Endothelial cell of umbilical vein (primary cell): ENCODE measurements around the gene ANO1. TPM values are rescaled to one million over a fixed set of nuclear protein-coding genes. Genes with fewer than 3 reads are reported as not detected.

Source experiments
- BruUV-seq: library from RNA; stranded (reverse); fragments of 400-500 nt; replicated peaks from 2 replicates; lab custom pipeline; 2021; lab: Mats Ljungman, UMichigan
- CTCF ChIA-PET: fragments of 300-600, 350-600 bp; sonication (Branson Sonifier 250); formaldehyde crosslinking; loops from one replicate; lab custom pipeline; 2021; ENCODE audit warnings: antibody characterized with exemption, inconsistent platforms; lab: Charles Lee
- POLR2A ChIA-PET: fragments of 300-600, 350-600 bp; sonication (Branson Sonifier 250); formaldehyde crosslinking; loops from one replicate; lab custom pipeline; 2021; ENCODE audit warnings: antibody characterized with exemption, inconsistent platforms; lab: Charles Lee
- DNase-seq: peaks from one replicate; pipeline ENCODE4 v3.0.0-alpha.2; 2011; ENCODE audit warnings: low read depth, low spot score
- FAIRE-seq: peaks from 2 replicates; lab custom pipeline; 2011; peaks lifted over from hg19 to GRCh38; lab: Jason Lieb, UNC
- H2AFZ ChIP-seq: 2 replicates; pipeline ENCODE4 v1.6.0; 2012; ENCODE audit warnings: low read depth, low read length, control low read depth, inconsistent platforms
- H3K27ac ChIP-seq: 2 replicates; pipeline ENCODE4 v1.5.1; 2011; ENCODE audit warnings: low read depth, mild to moderate bottlenecking, control low read depth, low read length, moderate library complexity; ENCODE audit not compliant: insufficient read depth
- H3K27me3 ChIP-seq, 2 experiments: 2 replicates each; pipeline versions ENCODE4 v1.6.0 to v1.6.1; 2011; ENCODE audit warnings: low read length in 2 of 2, mixed read lengths in 1 of 2; ENCODE audit not compliant: control insufficient read depth in 2 of 2, insufficient read depth in 2 of 2
- H3K36me3 ChIP-seq, 2 experiments: 2 replicates in 1 of 2; 3 replicates in 1 of 2; pipeline ENCODE4 v1.5.1; 2011; ENCODE audit warnings: low read length in 2 of 2, mild to moderate bottlenecking in 1 of 2, moderate library complexity in 1 of 2; ENCODE audit not compliant: control insufficient read depth in 2 of 2, insufficient read depth in 2 of 2; ENCODE audit errors: extremely low read depth in 1 of 2
- H3K4me1 ChIP-seq: 3 replicates; pipeline ENCODE4 v1.5.1; 2011; ENCODE audit warnings: mild to moderate bottlenecking, low read length; ENCODE audit not compliant: control insufficient read depth, insufficient read depth; ENCODE audit errors: extremely low read depth
- H3K4me2 ChIP-seq: 2 replicates; pipeline ENCODE4 v1.6.1; 2011; ENCODE audit warnings: low read length, control low read depth, mixed read lengths; ENCODE audit not compliant: insufficient read depth
- H3K4me3 ChIP-seq, 3 experiments: fragments of 200-600 bp in 1 of 3; sonication (generic), shearing (Covaris generic) in 1 of 3; replicated peaks in 1 of 3; 2 replicates each; pipeline ENCODE4 v1.5.1; 2011 to 2016; ENCODE audit warnings: control low read depth in 3 of 3, low read length in 3 of 3, mild to moderate bottlenecking in 2 of 3, inconsistent platforms in 1 of 3, low read depth in 1 of 3, moderate library complexity in 1 of 3; ENCODE audit not compliant: insufficient read depth in 1 of 3
- H3K79me2 ChIP-seq: 2 replicates; pipeline ENCODE4 v1.6.0; 2012; ENCODE audit warnings: low read length, inconsistent platforms; ENCODE audit not compliant: control insufficient read depth, insufficient read depth
- H3K9ac ChIP-seq: replicated peaks from 2 replicates; pipeline ENCODE3; 2011; ENCODE audit warnings: low read length, control low read depth; ENCODE audit not compliant: insufficient read depth; ENCODE audit errors: extremely low read depth
- H3K9me1 ChIP-seq: replicated peaks from 3 replicates; pipeline ENCODE4 v1.6.0; 2011; ENCODE audit warnings: mild to moderate bottlenecking, low read length; ENCODE audit not compliant: control insufficient read depth, insufficient read depth; ENCODE audit errors: extremely low read depth
- H3K9me3 ChIP-seq: replicated peaks from 2 replicates; pipeline ENCODE4 v1.5.1; 2012; ENCODE audit warnings: low read length, inconsistent platforms; ENCODE audit not compliant: control insufficient read depth, insufficient read depth
- H4K20me1 ChIP-seq: replicated peaks from 2 replicates; pipeline ENCODE3; 2011; ENCODE audit warnings: mild to moderate bottlenecking, low read length; ENCODE audit not compliant: control insufficient read depth, insufficient read depth; ENCODE audit errors: extremely low read depth
- CTCF ChIP-seq, 2 donors: IDR thresholded peaks; 1 replicate in 1 of 2; 2 replicates in 1 of 2; pipeline ENCODE4 v1.5.1; 2011; ENCODE audit warnings: low read length in 2 of 2, mild to moderate bottlenecking in 2 of 2, moderate library complexity in 2 of 2, control low read depth in 1 of 2, inconsistent platforms in 1 of 2, low read depth in 1 of 2; ENCODE audit not compliant: insufficient read depth in 1 of 2; ENCODE audit errors: extremely low read depth in 1 of 2
- EZH2 ChIP-seq: IDR thresholded peaks from 2 replicates; pipeline ENCODE4 v1.6.1; 2012; ENCODE audit warnings: borderline replicate concordance, low read depth, mild to moderate bottlenecking, moderate library complexity, low read length, inconsistent platforms; ENCODE audit not compliant: severe bottlenecking
- FOS ChIP-seq: IDR thresholded peaks from 2 replicates; pipeline ENCODE4 v1.6.1; 2011; ENCODE audit warnings: mild to moderate bottlenecking, low read length, moderate library complexity, borderline replicate concordance; ENCODE audit not compliant: insufficient read depth
- GATA2 ChIP-seq: IDR thresholded peaks from 2 replicates; pipeline ENCODE4 v1.7.0; 2011; ENCODE audit warnings: low read depth, mild to moderate bottlenecking, moderate library complexity, mixed read lengths, low read length; ENCODE audit not compliant: insufficient read length, insufficient read depth
- JUN ChIP-seq: IDR thresholded peaks from 2 replicates; pipeline ENCODE4 v1.6.1; 2011; ENCODE audit warnings: borderline replicate concordance, low read depth; ENCODE audit not compliant: insufficient read length, insufficient read depth
- MAX ChIP-seq: IDR thresholded peaks from 2 replicates; pipeline ENCODE4 v1.6.1; 2011; ENCODE audit not compliant: insufficient read depth, insufficient read length
- MYC ChIP-seq: IDR thresholded peaks from one replicate; pipeline ENCODE4 v1.6.1; 2011; ENCODE audit warnings: mild to moderate bottlenecking, low read depth, low read length
- POLR2A ChIP-seq: IDR thresholded peaks from 2 replicates; pipeline ENCODE4 v1.6.1; 2012; ENCODE audit warnings: low read depth, mild to moderate bottlenecking, control low read depth, low read length
- POLR2AphosphoS5 ChIP-seq: IDR thresholded peaks from 2 replicates; pipeline ENCODE4 v1.6.1; 2012; ENCODE audit warnings: low read depth, mild to moderate bottlenecking, control low read depth, low read length, moderate library complexity; ENCODE audit not compliant: insufficient read depth
- dilution Hi-C: fragments of 300-500 bp; cut with MboI; formaldehyde crosslinking; loops from one replicate; pipeline ENCODE4 v1.15.0; 2019; ENCODE audit warnings: low sequenced_read_pairs; ENCODE audit not compliant: extremely low pct_ligation_motif_present
- intact Hi-C: fragments of 100-400 bp; cut with micrococcal nuclease; formaldehyde crosslinking; loops from one replicate; pipeline ENCODE4 v1.10.0; 2022
- polyA plus RNA-seq, 4 experiments: library from polyadenylated mRNA; depleted of rRNA in 3 of 4; stranded (reverse) in 3 of 4; unstranded in 1 of 4; fragments of >200 nt; gene quantifications; 2 replicates each; pipeline versions ENCODE4 v1.2.1 to v1.2.3, GENCODE V29; 2011 to 2012; ENCODE audit warnings: missing spikeins in 1 of 4
- total RNA-seq: library from RNA; stranded (reverse); gene quantifications from 2 replicates; pipeline ENCODE4 v1.2.3, GENCODE V29; 2021

Gene ANO1
- total and polyA plus RNA-seq, 2 donors (not counting 3 experiments of a cell fraction or from before 2014, with no cell fraction given): 0.03 to 0.40 TPM

- Histone ChIP-seq H3K79me2 (no peaks in the 10 kb centered on the region), H3K4me3 (no peak overlapping the region), H3K9ac (no peak overlapping the region), H3K27me3 (no peaks in the 10 kb centered on the region), H3K4me2 (no peak overlapping the region), H2AFZ (no peak overlapping the region), H4K20me1 (no peaks in the 10 kb centered on the region), H3K9me3 (no peaks in the 10 kb centered on the region), H3K27ac (no peak overlapping the region), H3K36me3 (no peaks in the 10 kb centered on the region), H3K9me1 (no peaks in the 10 kb centered on the region), H3K4me1 (no peaks in the 10 kb centered on the region)
- POLR2A ChIA-PET: no interaction called here
- TF ChIP-seq POLR2AphosphoS5: no peak
- TF ChIP-seq FOS: no peak
- TF ChIP-seq JUN: no peak
- no peak for TF ChIP-seq POLR2A
- no peak for TF ChIP-seq MAX
- TF ChIP-seq MYC: no peak
- no peak for TF ChIP-seq CTCF (IDR thresholded peaks at IDR 0.05; ENCODE audit: extremely low read depth in 1 of 2, insufficient read depth in 1 of 2, low read depth in 1 of 2, low read length in 2 of 2)
- TF ChIP-seq GATA2: no peak
- no peak for TF ChIP-seq EZH2
- CTCF ChIA-PET: no interaction called here
- BruUV-seq: no TSS peak
- FAIRE-seq (no peak), DNase-seq (no peak)
- intact Hi-C loops (no loop called here), dilution Hi-C loops (no loop called here)
These were observed 38.4 kb downstream of the ANO1 start for GRCh38 chr11:70116386-70117065.
